HEK293 (cell line): ENCODE measurements around the gene SMAD2.

Experiments used
- CTCF ChIA-PET: fragments of 350-600 bp; formaldehyde crosslinking; extraction: SDS; loops from one replicate; lab custom pipeline; 2021; ENCODE audit warnings: antibody characterized with exemption; lab: Yijun Ruan, JAX
- POLR2A ChIA-PET: fragments of 300-600 bp; formaldehyde crosslinking; extraction: SDS; loops from one replicate; lab custom pipeline; 2020; ENCODE audit warnings: antibody characterized with exemption, inconsistent platforms; lab: Yijun Ruan, JAX
- H3K27ac ChIP-seq: fragments of 200-500 bp; sonication (Bioruptor generic); 2 replicates; pipeline ENCODE4 v1.5.1; 2014; ENCODE audit warnings: low read depth, low read length, control low read depth, inconsistent platforms; ENCODE audit errors: extremely low read depth
- H3K36me3 ChIP-seq, 2 experiments: fragments of 200-500 bp in 1 of 2; sonication (Bioruptor generic) in 1 of 2; 1 replicate in 1 of 2; 2 replicates in 1 of 2; pipeline ENCODE4 v1.5.1; 2014 to 2017; ENCODE audit warnings: inconsistent platforms in 2 of 2, low read length in 2 of 2; ENCODE audit not compliant: control insufficient read depth in 2 of 2, insufficient read depth in 1 of 2
- H3K4me1 ChIP-seq: fragments of 200-500 bp; sonication (Bioruptor generic); 2 replicates; pipeline ENCODE4 v1.5.1; 2014; ENCODE audit warnings: mild to moderate bottlenecking, low read length, inconsistent platforms; ENCODE audit not compliant: control insufficient read depth, insufficient read depth
- H3K4me3 ChIP-seq: 2 replicates; pipeline ENCODE4 v1.5.1; 2011; ENCODE audit warnings: low read depth, mild to moderate bottlenecking, control low read depth, low read length, moderate library complexity
- H3K9me3 ChIP-seq: fragments of 200-500 bp; sonication (Bioruptor generic); 2 replicates; pipeline ENCODE4 v1.5.1; 2014; ENCODE audit warnings: low read depth, low read length, inconsistent platforms; ENCODE audit not compliant: control insufficient read depth, insufficient read depth
- GLIS1 ChIP-seq: fragments of 450-650 bp; formaldehyde crosslinking; IDR thresholded peaks from 2 replicates; pipeline ENCODE4 v1.5.1; 2016; ENCODE audit warnings: missing biosample characterization, missing genetic modification characterization
- IKZF3 ChIP-seq: fragments of 450-650 bp; IDR thresholded peaks from 2 replicates; pipeline ENCODE4 v1.5.0; 2018; ENCODE audit warnings: missing biosample characterization, mild to moderate bottlenecking, missing genetic modification characterization, moderate library complexity
- KLF1 ChIP-seq: fragments of 450-650 bp; formaldehyde crosslinking; IDR thresholded peaks from 2 replicates; pipeline ENCODE4 v1.5.1; 2016; ENCODE audit warnings: missing biosample characterization, missing genetic modification characterization
- SCRT1 ChIP-seq: fragments of 450-650 bp; formaldehyde crosslinking; IDR thresholded peaks from 2 replicates; pipeline ENCODE4 v1.5.1; 2016; ENCODE audit warnings: missing biosample characterization, missing genetic modification characterization, borderline replicate concordance
- SP7 ChIP-seq: fragments of 450-650 bp; formaldehyde crosslinking; IDR thresholded peaks from 2 replicates; pipeline ENCODE4 v1.5.1; 2016; ENCODE audit warnings: missing biosample characterization, missing genetic modification characterization
- ZNF132 ChIP-seq: fragments of 450-650 bp; formaldehyde crosslinking; IDR thresholded peaks from 2 replicates; pipeline ENCODE4 v1.5.1; 2017; ENCODE audit warnings: missing biosample characterization, missing genetic modification characterization, borderline replicate concordance
- ZNF2 ChIP-seq: fragments of 450-650 bp; formaldehyde crosslinking; IDR thresholded peaks from 2 replicates; pipeline ENCODE4 v1.5.1; 2016; ENCODE audit warnings: missing biosample characterization, missing genetic modification characterization
- ZNF23 ChIP-seq: fragments of 450-650 bp; formaldehyde crosslinking; IDR thresholded peaks from 2 replicates; pipeline ENCODE4 v1.5.1; 2016; ENCODE audit warnings: missing biosample characterization, missing genetic modification characterization, borderline replicate concordance
- ZNF585B ChIP-seq: fragments of 450-650 bp; formaldehyde crosslinking; IDR thresholded peaks from 2 replicates; pipeline ENCODE4 v1.5.1; 2016; ENCODE audit warnings: missing biosample characterization, missing genetic modification characterization
- ZNF629 ChIP-seq: fragments of 450-650 bp; formaldehyde crosslinking; IDR thresholded peaks from 2 replicates; pipeline ENCODE4 v1.5.1; 2017; ENCODE audit warnings: missing biosample characterization, missing genetic modification characterization
- ZNF658 ChIP-seq: fragments of 450-650 bp; formaldehyde crosslinking; IDR thresholded peaks from 2 replicates; pipeline ENCODE4; 2016; ENCODE audit warnings: missing biosample characterization, missing genetic modification characterization
- TF ChIP-seq, protein P1 (sequence below): fragments of 450-650 bp; formaldehyde crosslinking; IDR thresholded peaks from 2 replicates; pipeline ENCODE4 v1.5.1; 2017; ENCODE audit warnings: missing biosample characterization, missing genetic modification characterization
- TF ChIP-seq, protein P2 (sequence below): fragments of 450-650 bp; formaldehyde crosslinking; IDR thresholded peaks from 2 replicates; pipeline ENCODE4 v1.5.1; 2016; ENCODE audit warnings: missing biosample characterization, missing genetic modification characterization
- TF ChIP-seq, protein P3 (sequence below): fragments of 450-650 bp; formaldehyde crosslinking; IDR thresholded peaks from 2 replicates; pipeline ENCODE4 v1.5.1; 2016; ENCODE audit warnings: missing biosample characterization, missing genetic modification characterization
- TF ChIP-seq, protein P4 (sequence below): fragments of 450-650 bp; formaldehyde crosslinking; IDR thresholded peaks from 2 replicates; pipeline ENCODE4 v1.5.1; 2016; ENCODE audit warnings: missing biosample characterization, missing genetic modification characterization, borderline replicate concordance
- TF ChIP-seq, protein P5 (sequence below): fragments of 450-650 bp; formaldehyde crosslinking; IDR thresholded peaks from 2 replicates; pipeline ENCODE4 v1.5.1; 2016; ENCODE audit warnings: missing biosample characterization, missing genetic modification characterization
- TF ChIP-seq, protein P6 (sequence below): fragments of 450-650 bp; formaldehyde crosslinking; IDR thresholded peaks from 2 replicates; pipeline ENCODE4 v1.5.1; 2016; ENCODE audit warnings: missing biosample characterization, missing genetic modification characterization

Gene SMAD2

DNA sequence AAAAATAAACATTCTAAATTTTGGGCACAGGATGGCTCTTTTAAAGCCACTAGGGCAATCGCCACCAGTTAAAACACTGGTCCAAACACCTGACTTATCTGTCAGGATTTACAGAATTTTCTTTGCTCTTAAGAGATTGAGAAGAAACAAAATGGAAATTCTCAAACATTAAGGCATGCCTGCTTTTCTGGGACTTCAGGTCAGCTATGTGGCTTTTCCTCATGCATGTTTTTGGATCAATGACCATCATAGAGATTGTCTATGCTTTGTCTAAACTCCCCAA, 112.7 kb downstream of the SMAD2 start (continued):
- TF ChIP-seq, protein P1, sequence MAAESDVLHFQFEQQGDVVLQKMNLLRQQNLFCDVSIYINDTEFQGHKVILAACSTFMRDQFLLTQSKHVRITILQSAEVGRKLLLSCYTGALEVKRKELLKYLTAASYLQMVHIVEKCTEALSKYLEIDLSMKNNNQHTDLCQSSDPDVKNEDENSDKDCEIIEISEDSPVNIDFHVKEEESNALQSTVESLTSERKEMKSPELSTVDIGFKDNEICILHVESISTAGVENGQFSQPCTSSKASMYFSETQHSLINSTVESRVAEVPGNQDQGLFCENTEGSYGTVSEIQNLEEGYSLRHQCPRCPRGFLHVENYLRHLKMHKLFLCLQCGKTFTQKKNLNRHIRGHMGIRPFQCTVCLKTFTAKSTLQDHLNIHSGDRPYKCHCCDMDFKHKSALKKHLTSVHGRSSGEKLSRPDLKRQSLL (tag by site-specific recombination) = no peak
- TF ChIP-seq, protein P2, sequence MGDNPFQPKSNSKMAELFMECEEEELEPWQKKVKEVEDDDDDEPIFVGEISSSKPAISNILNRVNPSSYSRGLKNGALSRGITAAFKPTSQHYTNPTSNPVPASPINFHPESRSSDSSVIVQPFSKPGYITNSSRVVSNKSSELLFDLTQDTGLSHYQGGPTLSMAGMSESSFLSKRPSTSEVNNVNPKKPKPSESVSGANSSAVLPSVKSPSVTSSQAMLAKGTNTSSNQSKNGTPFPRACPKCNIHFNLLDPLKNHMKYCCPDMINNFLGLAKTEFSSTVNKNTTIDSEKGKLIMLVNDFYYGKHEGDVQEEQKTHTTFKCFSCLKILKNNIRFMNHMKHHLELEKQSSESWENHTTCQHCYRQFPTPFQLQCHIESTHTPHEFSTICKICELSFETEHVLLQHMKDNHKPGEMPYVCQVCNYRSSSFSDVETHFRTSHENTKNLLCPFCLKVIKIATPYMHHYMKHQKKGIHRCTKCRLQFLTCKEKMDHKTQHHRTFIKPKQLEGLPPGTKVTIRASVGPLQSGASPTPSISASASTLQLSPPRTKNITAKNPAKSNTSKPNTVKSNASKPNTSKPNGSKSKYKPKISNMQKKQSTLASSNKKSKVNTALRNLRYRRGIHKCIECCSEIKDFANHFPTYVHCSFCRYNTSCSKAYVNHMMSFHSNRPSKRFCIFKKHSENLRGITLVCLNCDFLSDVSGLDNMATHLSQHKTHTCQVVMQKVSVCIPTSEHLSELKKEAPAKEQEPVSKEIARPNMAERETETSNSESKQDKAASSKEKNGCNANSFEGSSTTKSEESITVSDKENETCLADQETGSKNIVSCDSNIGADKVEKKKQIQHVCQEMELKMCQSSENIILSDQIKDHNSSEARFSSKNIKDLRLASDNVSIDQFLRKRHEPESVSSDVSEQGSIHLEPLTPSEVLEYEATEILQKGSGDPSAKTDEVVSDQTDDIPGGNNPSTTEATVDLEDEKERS (tag by site-specific recombination) = no peak
- TF ChIP-seq IKZF3 (tag by site-specific recombination) (no peak), SP7 (tag by site-specific recombination) (no peak), ZNF658 (no peak), SCRT1 (tag by site-specific recombination) (no peak)
- TF ChIP-seq, protein P3, sequence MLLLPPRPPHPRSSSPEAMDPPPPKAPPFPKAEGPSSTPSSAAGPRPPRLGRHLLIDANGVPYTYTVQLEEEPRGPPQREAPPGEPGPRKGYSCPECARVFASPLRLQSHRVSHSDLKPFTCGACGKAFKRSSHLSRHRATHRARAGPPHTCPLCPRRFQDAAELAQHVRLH = no peak

DNA sequence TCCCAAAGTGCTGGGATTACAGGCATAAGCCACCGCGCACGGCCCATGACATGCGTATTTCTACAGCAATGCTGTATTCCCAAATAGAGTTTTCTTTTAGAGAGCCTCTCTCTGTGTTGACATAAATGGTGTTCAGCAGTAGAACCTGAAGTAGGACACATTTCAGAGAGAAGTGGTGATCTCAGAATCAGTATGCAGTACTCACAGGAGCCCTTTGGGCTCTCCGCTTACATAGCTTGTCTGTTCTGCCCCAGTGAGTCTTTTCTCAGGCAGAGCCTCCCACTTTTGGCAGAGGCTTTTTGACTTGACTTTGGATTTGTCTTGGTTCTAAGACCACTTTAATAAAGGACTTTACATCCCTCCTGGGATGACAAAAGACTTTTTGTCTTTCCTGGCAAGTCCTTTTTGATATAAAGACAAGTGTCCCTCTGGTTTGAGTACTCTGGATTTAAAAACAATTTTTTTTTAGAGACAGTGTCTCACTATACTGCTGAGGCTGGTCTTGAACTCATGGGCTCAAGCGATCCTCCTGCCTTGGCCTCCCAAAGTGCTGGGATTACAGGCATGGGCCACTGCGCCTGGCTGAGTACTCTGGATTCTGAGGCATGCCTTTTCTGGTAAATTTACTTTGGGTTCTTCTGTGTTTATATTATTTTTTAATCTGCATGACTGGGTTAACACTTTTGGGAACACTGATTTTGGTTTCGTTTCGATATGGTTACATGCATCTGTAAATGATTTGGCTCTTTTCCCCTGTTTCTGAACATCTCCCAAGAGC, 113.3 kb downstream of the SMAD2 start:
- Histone ChIP-seq H3K9me3 (no peaks in the 10 kb centered on the region), H3K4me3 (no peak overlapping the region), H3K36me3 (no peaks in the 10 kb centered on the region; a peak in 2 of 3 replicates), H3K27ac (no peak overlapping the region), H3K4me1 (no peaks in the 10 kb centered on the region)
- ChIA-PET CTCF (interaction anchor here (1.3 kb wide), 1 partner anchor 44 kb away, joined by 3 read pairs; no protein-coding TSS in a partner anchor), POLR2A (no interaction called here)
- TF ChIP-seq ZNF629 (tag by site-specific recombination) (no peak), SP7 (tag by site-specific recombination) (no peak), ZNF585B (no peak), ZNF2 (tag by site-specific recombination) (no peak), GLIS1 (tag by site-specific recombination) (no peak), KLF1 (no peak), ZNF132 (tag by site-specific recombination) (no peak), ZNF23 (tag by site-specific recombination) (no peak)
- TF ChIP-seq, protein P4, sequence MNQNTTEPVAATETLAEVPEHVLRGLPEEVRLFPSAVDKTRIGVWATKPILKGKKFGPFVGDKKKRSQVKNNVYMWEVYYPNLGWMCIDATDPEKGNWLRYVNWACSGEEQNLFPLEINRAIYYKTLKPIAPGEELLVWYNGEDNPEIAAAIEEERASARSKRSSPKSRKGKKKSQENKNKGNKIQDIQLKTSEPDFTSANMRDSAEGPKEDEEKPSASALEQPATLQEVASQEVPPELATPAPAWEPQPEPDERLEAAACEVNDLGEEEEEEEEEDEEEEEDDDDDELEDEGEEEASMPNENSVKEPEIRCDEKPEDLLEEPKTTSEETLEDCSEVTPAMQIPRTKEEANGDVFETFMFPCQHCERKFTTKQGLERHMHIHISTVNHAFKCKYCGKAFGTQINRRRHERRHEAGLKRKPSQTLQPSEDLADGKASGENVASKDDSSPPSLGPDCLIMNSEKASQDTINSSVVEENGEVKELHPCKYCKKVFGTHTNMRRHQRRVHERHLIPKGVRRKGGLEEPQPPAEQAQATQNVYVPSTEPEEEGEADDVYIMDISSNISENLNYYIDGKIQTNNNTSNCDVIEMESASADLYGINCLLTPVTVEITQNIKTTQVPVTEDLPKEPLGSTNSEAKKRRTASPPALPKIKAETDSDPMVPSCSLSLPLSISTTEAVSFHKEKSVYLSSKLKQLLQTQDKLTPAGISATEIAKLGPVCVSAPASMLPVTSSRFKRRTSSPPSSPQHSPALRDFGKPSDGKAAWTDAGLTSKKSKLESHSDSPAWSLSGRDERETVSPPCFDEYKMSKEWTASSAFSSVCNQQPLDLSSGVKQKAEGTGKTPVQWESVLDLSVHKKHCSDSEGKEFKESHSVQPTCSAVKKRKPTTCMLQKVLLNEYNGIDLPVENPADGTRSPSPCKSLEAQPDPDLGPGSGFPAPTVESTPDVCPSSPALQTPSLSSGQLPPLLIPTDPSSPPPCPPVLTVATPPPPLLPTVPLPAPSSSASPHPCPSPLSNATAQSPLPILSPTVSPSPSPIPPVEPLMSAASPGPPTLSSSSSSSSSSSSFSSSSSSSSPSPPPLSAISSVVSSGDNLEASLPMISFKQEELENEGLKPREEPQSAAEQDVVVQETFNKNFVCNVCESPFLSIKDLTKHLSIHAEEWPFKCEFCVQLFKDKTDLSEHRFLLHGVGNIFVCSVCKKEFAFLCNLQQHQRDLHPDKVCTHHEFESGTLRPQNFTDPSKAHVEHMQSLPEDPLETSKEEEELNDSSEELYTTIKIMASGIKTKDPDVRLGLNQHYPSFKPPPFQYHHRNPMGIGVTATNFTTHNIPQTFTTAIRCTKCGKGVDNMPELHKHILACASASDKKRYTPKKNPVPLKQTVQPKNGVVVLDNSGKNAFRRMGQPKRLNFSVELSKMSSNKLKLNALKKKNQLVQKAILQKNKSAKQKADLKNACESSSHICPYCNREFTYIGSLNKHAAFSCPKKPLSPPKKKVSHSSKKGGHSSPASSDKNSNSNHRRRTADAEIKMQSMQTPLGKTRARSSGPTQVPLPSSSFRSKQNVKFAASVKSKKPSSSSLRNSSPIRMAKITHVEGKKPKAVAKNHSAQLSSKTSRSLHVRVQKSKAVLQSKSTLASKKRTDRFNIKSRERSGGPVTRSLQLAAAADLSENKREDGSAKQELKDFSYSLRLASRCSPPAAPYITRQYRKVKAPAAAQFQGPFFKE = no peak
- TF ChIP-seq, protein P5, sequence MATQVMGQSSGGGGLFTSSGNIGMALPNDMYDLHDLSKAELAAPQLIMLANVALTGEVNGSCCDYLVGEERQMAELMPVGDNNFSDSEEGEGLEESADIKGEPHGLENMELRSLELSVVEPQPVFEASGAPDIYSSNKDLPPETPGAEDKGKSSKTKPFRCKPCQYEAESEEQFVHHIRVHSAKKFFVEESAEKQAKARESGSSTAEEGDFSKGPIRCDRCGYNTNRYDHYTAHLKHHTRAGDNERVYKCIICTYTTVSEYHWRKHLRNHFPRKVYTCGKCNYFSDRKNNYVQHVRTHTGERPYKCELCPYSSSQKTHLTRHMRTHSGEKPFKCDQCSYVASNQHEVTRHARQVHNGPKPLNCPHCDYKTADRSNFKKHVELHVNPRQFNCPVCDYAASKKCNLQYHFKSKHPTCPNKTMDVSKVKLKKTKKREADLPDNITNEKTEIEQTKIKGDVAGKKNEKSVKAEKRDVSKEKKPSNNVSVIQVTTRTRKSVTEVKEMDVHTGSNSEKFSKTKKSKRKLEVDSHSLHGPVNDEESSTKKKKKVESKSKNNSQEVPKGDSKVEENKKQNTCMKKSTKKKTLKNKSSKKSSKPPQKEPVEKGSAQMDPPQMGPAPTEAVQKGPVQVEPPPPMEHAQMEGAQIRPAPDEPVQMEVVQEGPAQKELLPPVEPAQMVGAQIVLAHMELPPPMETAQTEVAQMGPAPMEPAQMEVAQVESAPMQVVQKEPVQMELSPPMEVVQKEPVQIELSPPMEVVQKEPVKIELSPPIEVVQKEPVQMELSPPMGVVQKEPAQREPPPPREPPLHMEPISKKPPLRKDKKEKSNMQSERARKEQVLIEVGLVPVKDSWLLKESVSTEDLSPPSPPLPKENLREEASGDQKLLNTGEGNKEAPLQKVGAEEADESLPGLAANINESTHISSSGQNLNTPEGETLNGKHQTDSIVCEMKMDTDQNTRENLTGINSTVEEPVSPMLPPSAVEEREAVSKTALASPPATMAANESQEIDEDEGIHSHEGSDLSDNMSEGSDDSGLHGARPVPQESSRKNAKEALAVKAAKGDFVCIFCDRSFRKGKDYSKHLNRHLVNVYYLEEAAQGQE (tag by site-specific recombination) = no peak
- TF ChIP-seq, protein P6, sequence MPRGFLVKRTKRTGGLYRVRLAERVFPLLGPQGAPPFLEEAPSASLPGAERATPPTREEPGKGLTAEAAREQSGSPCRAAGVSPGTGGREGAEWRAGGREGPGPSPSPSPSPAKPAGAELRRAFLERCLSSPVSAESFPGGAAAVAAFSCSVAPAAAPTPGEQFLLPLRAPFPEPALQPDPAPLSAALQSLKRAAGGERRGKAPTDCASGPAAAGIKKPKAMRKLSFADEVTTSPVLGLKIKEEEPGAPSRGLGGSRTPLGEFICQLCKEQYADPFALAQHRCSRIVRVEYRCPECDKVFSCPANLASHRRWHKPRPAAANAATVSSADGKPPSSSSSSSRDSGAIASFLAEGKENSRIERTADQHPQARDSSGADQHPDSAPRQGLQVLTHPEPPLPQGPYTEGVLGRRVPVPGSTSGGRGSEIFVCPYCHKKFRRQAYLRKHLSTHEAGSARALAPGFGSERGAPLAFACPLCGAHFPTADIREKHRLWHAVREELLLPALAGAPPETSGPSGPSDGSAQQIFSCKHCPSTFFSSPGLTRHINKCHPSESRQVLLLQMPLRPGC (tag by site-specific recombination) = no peak
